D721Med (cell line): ENCODE data around the gene BIN1.

Source experiments
- DNase-seq: peaks from one replicate; pipeline ENCODE4 v3.0.0; 2011; ENCODE audit warnings: low spot score; ENCODE audit not compliant: insufficient read length
- FAIRE-seq: peaks from 2 replicates; lab custom pipeline; 2011; peaks lifted over from hg19 to GRCh38; lab: Jason Lieb, UNC
- TF ChIP-seq, protein P1 (sequence below): IDR thresholded peaks from 2 replicates; pipeline ENCODE4 v1.5.1; 2012; ENCODE audit warnings: mild to moderate bottlenecking, control low read depth; ENCODE audit not compliant: insufficient read depth; ENCODE audit errors: missing control alignments

The BIN1 gene

DNA sequence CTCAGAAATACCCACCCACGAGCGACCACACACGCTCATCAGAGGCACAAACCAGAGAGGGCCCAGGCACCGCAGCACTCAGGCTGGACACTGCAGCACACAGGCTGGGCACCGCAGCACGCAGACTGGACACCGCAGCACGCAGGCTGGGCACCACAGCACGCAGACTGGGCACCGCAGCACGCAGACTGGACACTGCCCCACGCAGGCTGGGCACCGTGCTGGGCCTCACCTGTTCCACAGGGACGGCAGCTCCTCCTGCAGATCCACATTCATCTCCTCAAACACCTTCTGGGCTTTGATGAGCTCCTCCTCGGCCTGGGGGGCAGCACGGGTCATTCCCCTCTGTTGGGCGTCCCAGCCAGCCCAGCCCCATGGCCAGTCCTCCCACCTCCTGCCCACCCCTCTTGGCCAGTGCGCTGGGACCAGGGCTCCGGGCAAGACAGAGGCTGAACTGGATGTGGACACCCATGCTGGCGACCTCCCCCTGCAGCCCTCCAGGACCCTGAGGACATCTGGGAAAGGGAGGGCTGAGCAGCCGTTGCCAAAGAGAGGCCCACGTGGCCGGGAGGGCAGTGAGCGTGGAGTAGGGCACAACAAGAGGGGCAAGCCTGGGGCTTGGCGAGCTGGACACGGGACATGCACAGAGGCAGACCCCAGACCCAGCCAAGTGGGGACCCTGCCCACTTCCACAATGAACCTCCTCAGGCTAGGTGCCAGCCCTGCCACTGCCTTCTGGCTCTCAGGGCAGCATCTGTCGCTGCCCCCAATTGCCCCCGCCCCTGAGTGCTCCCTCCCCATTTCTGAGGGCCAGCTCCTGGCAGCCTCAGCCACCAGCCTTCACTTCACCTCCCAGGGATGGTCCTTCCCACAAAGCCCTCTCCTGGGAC is 43.0 kb downstream of the BIN1 start:
- DNase-seq (no peak), FAIRE-seq (no peak)
- TF ChIP-seq, protein P1, sequence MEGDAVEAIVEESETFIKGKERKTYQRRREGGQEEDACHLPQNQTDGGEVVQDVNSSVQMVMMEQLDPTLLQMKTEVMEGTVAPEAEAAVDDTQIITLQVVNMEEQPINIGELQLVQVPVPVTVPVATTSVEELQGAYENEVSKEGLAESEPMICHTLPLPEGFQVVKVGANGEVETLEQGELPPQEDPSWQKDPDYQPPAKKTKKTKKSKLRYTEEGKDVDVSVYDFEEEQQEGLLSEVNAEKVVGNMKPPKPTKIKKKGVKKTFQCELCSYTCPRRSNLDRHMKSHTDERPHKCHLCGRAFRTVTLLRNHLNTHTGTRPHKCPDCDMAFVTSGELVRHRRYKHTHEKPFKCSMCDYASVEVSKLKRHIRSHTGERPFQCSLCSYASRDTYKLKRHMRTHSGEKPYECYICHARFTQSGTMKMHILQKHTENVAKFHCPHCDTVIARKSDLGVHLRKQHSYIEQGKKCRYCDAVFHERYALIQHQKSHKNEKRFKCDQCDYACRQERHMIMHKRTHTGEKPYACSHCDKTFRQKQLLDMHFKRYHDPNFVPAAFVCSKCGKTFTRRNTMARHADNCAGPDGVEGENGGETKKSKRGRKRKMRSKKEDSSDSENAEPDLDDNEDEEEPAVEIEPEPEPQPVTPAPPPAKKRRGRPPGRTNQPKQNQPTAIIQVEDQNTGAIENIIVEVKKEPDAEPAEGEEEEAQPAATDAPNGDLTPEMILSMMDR = no peak

DNA sequence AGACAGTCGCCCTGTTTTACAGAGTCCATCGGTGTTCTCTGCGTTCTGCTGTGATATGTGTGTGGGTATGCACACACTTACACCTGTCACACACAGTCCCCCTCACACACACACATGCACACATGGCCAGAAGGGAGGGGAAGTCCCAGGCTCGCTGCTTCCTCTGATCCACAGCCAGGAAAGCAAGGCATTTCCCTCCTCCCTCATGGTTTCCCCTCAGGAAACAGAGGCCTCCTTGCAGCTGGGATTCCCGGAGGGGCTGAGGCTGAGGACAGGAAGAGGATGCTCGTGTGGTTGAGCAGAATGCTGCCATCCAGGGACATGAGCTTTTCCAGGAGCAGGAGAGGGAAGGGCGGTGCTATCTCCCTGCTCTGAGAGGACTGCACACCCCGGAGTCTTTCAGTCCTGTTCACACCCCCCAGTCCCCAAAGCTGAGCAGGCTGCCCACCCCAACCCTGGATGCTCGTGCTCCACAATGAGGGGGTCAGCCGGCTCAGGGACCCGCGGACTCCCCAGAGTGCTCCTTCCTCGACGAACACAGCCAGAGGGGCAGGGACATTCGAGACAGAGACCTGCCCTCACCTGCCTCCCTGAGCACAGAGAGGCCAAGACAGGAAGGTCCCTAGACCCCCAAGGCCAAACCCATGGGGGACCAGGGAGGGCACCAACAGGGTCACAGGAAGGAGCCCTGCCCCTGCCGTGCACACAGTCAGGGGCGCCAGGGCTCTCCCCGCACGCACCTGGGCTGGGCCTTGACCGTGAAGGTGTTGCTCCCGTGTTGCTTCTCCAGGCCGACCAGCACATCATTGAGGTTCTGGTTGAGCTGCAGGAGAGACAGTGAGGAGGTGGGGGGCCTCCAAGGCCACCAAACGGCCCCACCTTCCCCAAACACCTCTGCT is 45.3 kb downstream of the BIN1 start:
- FAIRE-seq = no peak
- TF ChIP-seq, protein P1 = no peak
- no peak for DNase-seq

DNA sequence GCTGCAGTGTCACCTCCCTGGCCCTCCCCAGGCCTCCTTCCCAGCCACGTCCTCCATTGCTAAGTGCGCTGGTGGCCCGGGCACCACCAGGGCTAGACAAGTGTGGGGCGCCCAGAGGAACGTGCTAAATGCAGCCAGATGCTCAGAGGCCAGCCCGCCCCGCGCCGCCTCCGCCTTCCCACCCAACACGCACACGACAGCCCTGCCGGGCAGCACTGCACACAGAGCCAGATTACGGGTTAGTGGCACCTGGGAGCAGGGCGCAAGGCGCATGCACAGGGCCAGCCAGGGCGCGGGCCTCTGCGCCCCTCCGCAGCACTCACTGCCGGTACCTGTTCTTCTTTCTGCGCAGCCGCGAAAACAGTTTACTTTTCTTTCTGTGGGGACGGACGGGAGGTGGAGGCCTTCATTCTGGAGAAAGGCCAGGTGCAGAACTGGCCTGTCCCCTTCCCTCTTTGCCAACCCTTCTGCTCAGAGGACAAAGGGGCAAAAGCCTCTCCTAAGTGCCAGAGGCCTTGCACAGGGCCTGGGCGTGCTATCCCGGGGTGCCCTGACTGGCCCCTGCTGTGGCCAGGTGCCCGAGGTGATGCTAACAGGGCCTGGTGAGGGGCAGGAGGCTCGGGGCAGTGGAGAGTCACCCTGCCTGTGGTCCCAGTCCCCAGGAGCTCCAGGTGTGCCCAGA is 46.5 kb downstream of the BIN1 start:
- DNase-seq = no peak
- FAIRE-seq = no peak
- TF ChIP-seq, protein P1 = no peak

DNA sequence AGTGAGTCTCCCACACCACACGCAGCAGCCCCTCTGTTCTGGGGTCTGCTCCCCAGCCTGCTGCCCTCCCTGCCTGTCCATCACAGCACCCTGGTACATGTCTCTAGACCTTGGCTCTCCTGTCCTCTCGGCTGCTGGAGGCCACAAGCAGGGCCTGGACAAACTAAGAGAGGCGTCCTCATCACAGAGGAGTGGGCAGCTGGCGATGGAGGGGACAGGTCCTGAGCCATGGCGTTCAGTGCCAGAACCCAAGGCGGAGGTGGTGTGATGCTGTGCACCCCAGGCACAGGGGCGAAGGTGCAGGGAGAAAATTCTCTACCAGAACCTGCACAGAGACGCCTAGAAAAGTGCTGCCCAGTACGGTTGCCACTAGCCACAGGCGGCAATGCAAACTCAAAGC is 47.4 kb downstream of the BIN1 start:
- FAIRE-seq (no peak), DNase-seq (no peak)
- TF ChIP-seq, protein P1 = no peak

DNA sequence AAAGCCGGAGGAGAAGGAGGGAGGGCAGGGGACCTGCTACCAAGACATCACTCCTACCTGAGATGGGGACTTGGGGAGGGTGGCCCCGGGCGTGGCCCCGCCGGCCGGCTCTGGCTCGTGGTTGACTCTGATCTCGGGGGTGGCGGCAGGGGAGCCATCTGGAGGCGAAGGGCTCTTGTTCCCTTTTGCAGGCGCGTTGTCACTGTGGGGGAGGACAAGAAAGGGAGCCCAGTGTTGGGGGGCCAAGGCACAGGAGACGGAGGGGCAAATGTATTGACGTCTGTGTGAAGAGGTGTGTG is 48.1 kb downstream of the BIN1 start:
- FAIRE-seq = no peak
- TF ChIP-seq, protein P1 = no peak
- no peak for DNase-seq

DNA sequence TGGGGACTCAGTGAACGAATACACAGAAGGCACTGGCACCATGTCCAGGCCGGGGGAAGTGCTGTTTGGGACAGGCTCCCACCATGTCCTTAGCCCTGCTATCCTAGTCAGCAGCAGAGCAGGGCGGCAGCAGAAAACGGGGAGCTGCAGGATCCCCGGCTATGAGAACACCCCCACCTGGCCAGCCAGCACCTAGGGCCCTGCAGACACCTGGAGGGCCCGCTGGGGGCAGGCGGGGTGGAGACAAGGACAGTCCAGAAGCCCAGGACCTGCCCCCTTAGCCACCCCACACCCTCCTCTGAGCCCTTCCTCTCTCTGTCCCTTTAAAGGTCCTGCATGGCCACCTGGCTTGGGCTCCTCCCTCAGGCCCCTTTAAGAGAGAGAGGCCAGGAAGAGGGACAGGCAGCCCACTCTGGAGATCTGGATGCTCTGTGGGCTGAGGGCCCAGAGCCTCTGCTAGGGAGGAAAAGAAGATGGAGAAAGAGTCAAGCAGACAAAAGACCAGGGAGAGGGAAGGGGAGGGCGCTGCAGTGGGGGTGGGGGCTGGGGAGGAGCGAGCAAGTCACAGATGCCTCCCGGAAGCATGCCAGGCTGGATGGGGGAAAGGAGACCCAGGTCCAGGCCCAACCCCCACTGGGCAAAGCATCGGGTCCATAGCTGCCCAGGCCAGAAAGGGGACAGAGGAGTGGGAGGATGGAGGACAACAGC is 48.6 kb downstream of the BIN1 start:
- TF ChIP-seq, protein P1 = no peak
- DNase-seq (no peak), FAIRE-seq (no peak)
